H9 (cell line): Measurements from ENCODE around the gene LIMS2. TPM values are rescaled to one million over a fixed set of nuclear protein-coding genes. Genes with fewer than 3 reads are reported as not detected.

ENCODE experiments used
- DNase-seq: peaks from one replicate; pipeline ENCODE4 v3.0.0-alpha.2; 2017
- H2AFZ ChIP-seq: one replicate; pipeline ENCODE4 v1.6.1; 2013; ENCODE audit warnings: mild to moderate bottlenecking, low read length, control low read depth, moderate library complexity
- H2AK5ac ChIP-seq: 2 replicates; pipeline ENCODE4 v1.6.1; 2013; ENCODE audit warnings: low read length, control low read depth, mixed read lengths; ENCODE audit not compliant: insufficient read length
- H2BK120ac ChIP-seq: one replicate; pipeline ENCODE4 v1.6.1; 2013; ENCODE audit warnings: low read depth, mild to moderate bottlenecking, low read length, control low read depth, inconsistent platforms; ENCODE audit not compliant: poor library complexity, severe bottlenecking
- H2BK12ac ChIP-seq: 2 replicates; pipeline ENCODE4 v1.6.1; 2013; ENCODE audit warnings: low read length, control low read depth, mixed read lengths, low read depth; ENCODE audit not compliant: insufficient read length
- H2BK15ac ChIP-seq: 2 replicates; pipeline ENCODE4 v1.6.1; 2013; ENCODE audit warnings: low read depth, low read length, control low read depth
- H2BK20ac ChIP-seq: one replicate; pipeline ENCODE4 v1.6.1; 2013; ENCODE audit warnings: low read depth, mild to moderate bottlenecking, low read length, control low read depth, inconsistent platforms; ENCODE audit not compliant: poor library complexity, severe bottlenecking
- H2BK5ac ChIP-seq: 2 replicates; pipeline ENCODE4 v1.6.1; 2013; ENCODE audit warnings: low read length, control low read depth, mixed read lengths; ENCODE audit not compliant: insufficient read length
- H3K14ac ChIP-seq: 2 replicates; pipeline ENCODE4 v1.6.1; 2013; ENCODE audit warnings: low read length, control low read depth; ENCODE audit not compliant: insufficient read depth
- H3K18ac ChIP-seq: 2 replicates; pipeline ENCODE4 v1.6.1; 2013; ENCODE audit warnings: low read depth, mild to moderate bottlenecking, mixed read lengths, low read length, control low read depth; ENCODE audit not compliant: insufficient read length
- H3K23ac ChIP-seq: 2 replicates; pipeline ENCODE4 v1.6.1; 2013; ENCODE audit warnings: low read length, control low read depth, mixed read lengths, low read depth; ENCODE audit not compliant: insufficient read length
- H3K23me2 ChIP-seq: 2 replicates; pipeline ENCODE4 v1.6.1; 2013; ENCODE audit warnings: low read depth, mild to moderate bottlenecking, mixed read lengths, low read length, control low read depth; ENCODE audit not compliant: insufficient read length, poor library complexity, severe bottlenecking
- H3K27ac ChIP-seq: 2 replicates; pipeline ENCODE4 v1.5.1; 2013; ENCODE audit warnings: low read length, control low read depth, mixed read lengths, low read depth; ENCODE audit not compliant: insufficient read length
- H3K27me3 ChIP-seq: 2 replicates; pipeline ENCODE4 v1.6.1; 2013; ENCODE audit warnings: low read length, control low read depth, inconsistent platforms; ENCODE audit not compliant: insufficient read depth
- H3K4ac ChIP-seq: 2 replicates; pipeline ENCODE4 v1.6.1; 2013; ENCODE audit warnings: low read depth, mild to moderate bottlenecking, control low read depth, inconsistent platforms, low read length, moderate library complexity
- H3K4me1 ChIP-seq: 2 replicates; pipeline ENCODE4 v1.6.1; 2013; ENCODE audit warnings: low read length, control low read depth, inconsistent platforms; ENCODE audit not compliant: insufficient read depth
- H3K4me2 ChIP-seq: 2 replicates; pipeline ENCODE4 v1.6.1; 2013; ENCODE audit warnings: low read length, control low read depth, mixed read lengths; ENCODE audit not compliant: insufficient read length, insufficient read depth
- H3K56ac ChIP-seq: 2 replicates; pipeline ENCODE4 v1.6.1; 2013; ENCODE audit warnings: low read depth, mild to moderate bottlenecking, mixed read lengths, low read length, control low read depth; ENCODE audit not compliant: insufficient read length
- H3K79me1 ChIP-seq: 2 replicates; pipeline ENCODE4 v1.6.1; 2013; ENCODE audit warnings: low read depth, mild to moderate bottlenecking, moderate library complexity, low read length, control low read depth, inconsistent platforms; ENCODE audit not compliant: insufficient read depth, poor library complexity, severe bottlenecking
- H3K79me2 ChIP-seq: 2 replicates; pipeline ENCODE4 v1.6.1; 2013; ENCODE audit warnings: low read length, control low read depth, inconsistent platforms; ENCODE audit not compliant: insufficient read depth
- H3K9ac ChIP-seq: 2 replicates; pipeline ENCODE4 v1.6.1; 2013; ENCODE audit warnings: low read length, control low read depth, mixed read lengths; ENCODE audit not compliant: insufficient read length; ENCODE audit errors: extremely low read depth
- H3K9me3 ChIP-seq: one replicate; pipeline ENCODE4 v1.6.1; 2013; ENCODE audit warnings: low read depth, low read length, inconsistent platforms; ENCODE audit not compliant: control insufficient read depth
- H3T11ph ChIP-seq: one replicate; pipeline ENCODE4 v1.6.1; 2013; ENCODE audit warnings: mild to moderate bottlenecking, low read length, control low read depth, inconsistent platforms
- H4K20me1 ChIP-seq: one replicate; pipeline ENCODE4 v1.6.1; 2013; ENCODE audit not compliant: control insufficient read depth, insufficient read length, insufficient read depth
- H4K5ac ChIP-seq: 2 replicates; pipeline ENCODE4 v1.6.1; 2013; ENCODE audit warnings: low read depth, mild to moderate bottlenecking, mixed read lengths, low read length, control low read depth; ENCODE audit not compliant: insufficient read length
- H4K8ac ChIP-seq: replicated peaks from 2 replicates; pipeline ENCODE4 v1.6.1; 2013; ENCODE audit warnings: low read length, control low read depth, mixed read lengths, low read depth; ENCODE audit not compliant: insufficient read length
- H4K91ac ChIP-seq: 2 replicates; pipeline ENCODE4 v1.6.1; 2013; ENCODE audit warnings: low read depth, mild to moderate bottlenecking, moderate library complexity, mixed read lengths, low read length, control low read depth; ENCODE audit not compliant: insufficient read length
- H3K27ac Mint-ChIP-seq, 3 experiments: 2 replicates in 2 of 3; 3 replicates in 1 of 3; pipeline ENCODE4 v1.8.0; 2020 to 2021; ENCODE audit warnings: mixed read lengths in 3 of 3, mild to moderate bottlenecking in 1 of 3, moderate library complexity in 1 of 3
- H3K27me3 Mint-ChIP-seq: 2 replicates; pipeline ENCODE4 v1.8.0; 2021; ENCODE audit warnings: low read depth, mild to moderate bottlenecking, moderate library complexity, mixed read lengths
- H3K36me3 Mint-ChIP-seq, 3 experiments: 2 replicates in 2 of 3; 3 replicates in 1 of 3; pipeline ENCODE4 v1.8.0; 2020 to 2021; ENCODE audit warnings: low read depth in 3 of 3, mixed read lengths in 3 of 3; ENCODE audit not compliant: insufficient read depth in 1 of 3
- H3K4me1 Mint-ChIP-seq, 2 experiments: 2 replicates each; pipeline ENCODE4 v1.8.0; 2020; ENCODE audit warnings: mixed read lengths in 2 of 2
- H3K4me3 Mint-ChIP-seq, 2 experiments: 2 replicates in 1 of 2; 3 replicates in 1 of 2; pipeline ENCODE4 v1.8.0; 2020 to 2021; ENCODE audit warnings: mild to moderate bottlenecking in 2 of 2, mixed read lengths in 2 of 2, moderate library complexity in 1 of 2
- H3K9me3 Mint-ChIP-seq, 2 experiments: 2 replicates in 1 of 2; 3 replicates in 1 of 2; pipeline ENCODE4 v1.8.0; 2020; ENCODE audit warnings: mild to moderate bottlenecking in 2 of 2, mixed read lengths in 2 of 2, moderate library complexity in 1 of 2
- CTCF ChIP-seq: fragments of 200-600 bp; sonication (generic); conservative IDR thresholded peaks from 3 replicates; pipeline ENCODE4 v1.8.0; 2021; ENCODE audit warnings: antibody characterized with exemption, mild to moderate bottlenecking
- WGBS: extraction: QIAGEN DNeasy Blood & Tissue Kit; methylation state at CpG from one replicate; pipeline ENCODE4 v1.1.7; 2013; ENCODE audit warnings: missing lambda C conversion rate, low lambda C conversion rate, mixed read lengths; ENCODE audit not compliant: insufficient read length; ENCODE audit errors: extremely low coverage; 5-methylcytosine and 5-hydroxymethylcytosine counted together
- total RNA-seq: library from RNA; stranded (reverse); gene quantifications from 2 replicates; pipeline ENCODE4 v1.2.1, GENCODE V29; 2021

LIMS2 gene
- total RNA-seq, 1 experiment from 2014 or later, result 5.9 TPM

DNA sequence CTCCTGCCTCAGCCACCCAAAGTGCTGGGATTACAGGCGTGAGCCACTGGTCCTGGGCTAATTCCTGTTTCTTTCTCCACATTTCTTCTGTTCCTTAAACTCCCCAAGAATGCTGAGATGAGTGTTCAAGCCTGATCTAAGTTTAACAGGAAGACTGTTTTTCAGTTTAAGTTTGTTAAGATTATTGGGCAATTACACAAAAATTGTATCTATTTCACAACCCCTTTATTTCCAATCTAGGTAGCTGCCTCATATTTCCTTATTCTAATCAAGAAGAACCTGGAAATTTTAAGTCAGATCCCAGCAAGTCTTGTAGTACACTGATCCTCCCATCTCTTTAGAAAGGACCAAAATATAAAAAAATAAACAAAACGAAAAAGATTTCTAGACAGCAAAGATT is 37.7 kb upstream of the LIMS2 start:
- Histone ChIP-seq H3T11ph (no peak overlapping the region), H3K23me2 (no peaks in the 10 kb centered on the region), H2AK5ac (no peak overlapping the region), H2AFZ (no peak overlapping the region), H2BK120ac (no peak overlapping the region), H4K91ac (no peak overlapping the region), H3K79me2 (no peaks in the 10 kb centered on the region), H3K18ac (no peak overlapping the region), H3K14ac (no peak overlapping the region), H3K23ac (no peak overlapping the region), H4K8ac (no peak overlapping the region), H3K4me1 (no peaks in the 10 kb centered on the region), H3K56ac (no peak overlapping the region), H4K20me1 (no peaks in the 10 kb centered on the region), H3K4ac (no peak overlapping the region), H3K79me1 (no peaks in the 10 kb centered on the region), H3K27me3 (no peaks in the 10 kb centered on the region), H2BK20ac (no peak overlapping the region), H4K5ac (no peak overlapping the region), H2BK15ac (no peak overlapping the region), H2BK5ac (no peak overlapping the region), H3K27ac (no peak overlapping the region), H3K4me2 (no peak overlapping the region), H2BK12ac (no peak overlapping the region), H3K9ac (no peak overlapping the region), H3K9me3 (no peaks in the 10 kb centered on the region)
- Mint-ChIP-seq H3K4me1 (peaks cover 5 to 14% of the 10 kb centered on the region in 2 experiments; a peak in 3 of 4 replicates), H3K27ac (peak overlapping the region in 1 of 3 experiments; percentile 59; a peak in 1 of 7 replicates), H3K9me3 (no peaks in the 10 kb centered on the region), H3K4me3 (no peak overlapping the region), H3K36me3 (peaks cover 23 to 71% (median 43%) of the 10 kb centered on the region in 3 experiments), H3K27me3 (no peaks in the 10 kb centered on the region)
- DNase-seq, result no peak
- no peak for TF ChIP-seq CTCF
- WGBS, result no CpG with 5 or more reads among the region's 2 CpGs
